ENCODE measurements around the gene GTF3A. TPM values are rescaled to one million over a fixed set of nuclear protein-coding genes. Genes with fewer than 3 reads are reported as not detected.

GTF3A gene
- total and polyA plus RNA-seq, 9 of the 15 experiments (the other 6 are each of a cell fraction or from before 2014, with no cell fraction given): 47.5 to 303 (median 174) TPM

DNA sequence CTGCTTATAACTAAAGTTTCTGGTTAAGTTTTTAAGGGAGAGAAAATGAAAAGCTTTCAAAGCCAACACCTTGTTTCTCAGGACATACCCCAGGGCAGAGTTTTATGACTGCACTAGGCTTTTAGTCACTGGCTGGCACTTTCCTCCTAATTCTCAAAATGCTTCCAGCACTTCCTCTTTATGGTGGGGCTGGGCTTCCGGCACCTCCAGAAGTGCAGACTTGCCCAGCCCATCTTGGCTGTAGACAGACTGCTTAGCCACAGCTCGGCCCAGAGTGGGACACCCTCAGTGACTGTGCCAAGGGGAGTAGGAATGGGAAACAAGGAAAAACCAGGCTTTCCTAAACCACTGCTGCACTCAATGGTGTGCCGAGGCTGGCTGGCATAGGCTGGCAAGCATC is 23.2 kb upstream of the GTF3A start:
- Histone ChIP-seq H3K36me3 (ENCODE audit: control insufficient read depth, insufficient read depth, low read length) (no peaks in the 10 kb centered on the region), H3K4me3 (no peak overlapping the region), H2AFZ (ENCODE audit: low read depth, low read length) (no peak overlapping the region), H3K9ac (ENCODE audit: insufficient read depth in 1 of 2, low read depth in 2 of 2, low read length in 2 of 2) (no peak overlapping the region), H3K9me3 (replicated peaks; ENCODE audit: control insufficient read depth, insufficient read depth, low read depth, low read length) (no peaks in the 10 kb centered on the region), H3K9me1 (ENCODE audit: control insufficient read depth, insufficient read depth, low read length) (no peaks in the 10 kb centered on the region), H3K79me2 (ENCODE audit: control insufficient read depth, insufficient read depth, low read length) (no peaks in the 10 kb centered on the region), H3K27me3 (ENCODE audit: control insufficient read depth in 2 of 2, insufficient read depth in 2 of 2, low read length in 2 of 2) (peaks cover 5 to 32% of the 10 kb centered on the region in 2 experiments; a peak in 4 of 5 replicates), H3K4me1 (replicated peaks in 1 of 2; ENCODE audit: control insufficient read depth in 2 of 2, insufficient read depth in 2 of 2, low read length in 2 of 2) (no peaks in the 10 kb centered on the region), H3K4me2 (ENCODE audit: insufficient read depth, low read length) (no peak overlapping the region), H4K20me1 (replicated peaks; ENCODE audit: control insufficient read depth, insufficient read depth, low read length) (no peaks in the 10 kb centered on the region), H3K27ac (ENCODE audit: extremely low read depth, low read depth, low read length) (no peak overlapping the region)
- ChIA-PET POLR2A (interaction anchor here (0.7 to 1.3 kb wide), 3 partner anchors 9 to 515 kb away, joined by 3 to 4 read pairs (median 4); no protein-coding TSS in a partner anchor), CTCF (ENCODE audit: low intra/inter-chr PET ratio) (interaction anchor here (0.5 kb wide), 1 partner anchor 419 kb away, joined by 4 read pairs; no protein-coding TSS in a partner anchor)
- FAIRE-seq (no peak), ATAC-seq (no peak), DNase-seq (ENCODE audit: extremely low read depth in 1 of 4, low spot score in 3 of 4) (no peak)
- no TSS peak for BruUV-seq (replicated peaks)
- 23% methylated on average over 2 of the region's 3 CpGs for WGBS (ENCODE audit: insufficient coverage, low coverage, missing lambda C conversion rate)
- intact Hi-C loops (cut with micrococcal nuclease): no loop called here
- in situ Hi-C loops (cut with MboI): no loop called here
- TF ChIP-seq EP400 (IDR thresholded peaks at IDR 0.05): no peak
- TF ChIP-seq SPI1 (IDR thresholded peaks at IDR 0.05; ENCODE audit: borderline replicate concordance, low read depth, low read length): peak; percentile 96

DNA sequence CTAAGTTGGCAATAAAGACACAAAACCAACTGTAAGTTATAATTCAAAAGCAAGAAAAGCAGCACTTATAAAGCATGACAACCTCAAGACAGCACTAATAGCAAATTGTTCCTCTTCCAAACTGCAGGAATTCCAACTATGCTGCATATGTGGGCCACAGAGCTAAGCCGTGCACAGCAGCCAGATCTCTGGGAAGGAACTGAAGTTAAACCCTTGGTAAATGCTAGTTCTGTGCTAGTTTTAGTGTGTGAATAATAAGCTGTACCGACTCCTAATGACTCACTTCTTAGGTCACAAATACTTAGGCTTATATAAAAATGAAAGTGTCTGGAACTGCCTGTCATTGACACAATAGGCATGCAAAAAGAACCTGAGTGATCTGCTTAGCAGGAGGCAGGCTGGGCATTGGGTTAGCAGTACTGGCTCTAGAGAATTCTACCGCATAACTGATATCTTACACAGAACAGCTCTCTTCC is 21.2 kb upstream of the GTF3A start:
- H3K27ac ChIP-seq (ENCODE audit: extremely low read depth, low read depth, low read length): no peak overlapping the region
- TF ChIP-seq ZFPM2 (CRISPR knock-in tag; IDR thresholded peaks at IDR 0.05) (no peak), ZNF354B (CRISPR knock-in tag; IDR thresholded peaks at IDR 0.05) (no peak), ELF2 (CRISPR knock-in tag; IDR thresholded peaks at IDR 0.05) (no peak), NRF1 (conservative IDR thresholded peaks at IDR 0.05 in 1 of 2, IDR thresholded peaks at IDR 0.05 in 1 of 2) (no peak), TGIF2 (CRISPR knock-in tag; IDR thresholded peaks at IDR 0.05) (no peak), PHB (CRISPR knock-in tag; IDR thresholded peaks at IDR 0.05) (no peak), KDM2B (CRISPR knock-in tag; IDR thresholded peaks at IDR 0.05) (no peak), KLF6 (CRISPR knock-in tag; IDR thresholded peaks at IDR 0.05; ENCODE audit: borderline replicate concordance) (no peak), LEF1 (IDR thresholded peaks at IDR 0.05) (no peak)
- TF ChIP-seq, protein P1, sequence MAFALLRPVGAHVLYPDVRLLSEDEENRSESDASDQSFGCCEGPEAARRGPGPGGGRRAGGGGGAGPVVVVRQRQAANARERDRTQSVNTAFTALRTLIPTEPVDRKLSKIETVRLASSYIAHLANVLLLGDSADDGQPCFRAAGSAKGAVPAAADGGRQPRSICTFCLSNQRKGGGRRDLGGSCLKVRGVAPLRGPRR (CRISPR knock-in tag; IDR thresholded peaks at IDR 0.05): no peak
- TF ChIP-seq, protein P2, sequence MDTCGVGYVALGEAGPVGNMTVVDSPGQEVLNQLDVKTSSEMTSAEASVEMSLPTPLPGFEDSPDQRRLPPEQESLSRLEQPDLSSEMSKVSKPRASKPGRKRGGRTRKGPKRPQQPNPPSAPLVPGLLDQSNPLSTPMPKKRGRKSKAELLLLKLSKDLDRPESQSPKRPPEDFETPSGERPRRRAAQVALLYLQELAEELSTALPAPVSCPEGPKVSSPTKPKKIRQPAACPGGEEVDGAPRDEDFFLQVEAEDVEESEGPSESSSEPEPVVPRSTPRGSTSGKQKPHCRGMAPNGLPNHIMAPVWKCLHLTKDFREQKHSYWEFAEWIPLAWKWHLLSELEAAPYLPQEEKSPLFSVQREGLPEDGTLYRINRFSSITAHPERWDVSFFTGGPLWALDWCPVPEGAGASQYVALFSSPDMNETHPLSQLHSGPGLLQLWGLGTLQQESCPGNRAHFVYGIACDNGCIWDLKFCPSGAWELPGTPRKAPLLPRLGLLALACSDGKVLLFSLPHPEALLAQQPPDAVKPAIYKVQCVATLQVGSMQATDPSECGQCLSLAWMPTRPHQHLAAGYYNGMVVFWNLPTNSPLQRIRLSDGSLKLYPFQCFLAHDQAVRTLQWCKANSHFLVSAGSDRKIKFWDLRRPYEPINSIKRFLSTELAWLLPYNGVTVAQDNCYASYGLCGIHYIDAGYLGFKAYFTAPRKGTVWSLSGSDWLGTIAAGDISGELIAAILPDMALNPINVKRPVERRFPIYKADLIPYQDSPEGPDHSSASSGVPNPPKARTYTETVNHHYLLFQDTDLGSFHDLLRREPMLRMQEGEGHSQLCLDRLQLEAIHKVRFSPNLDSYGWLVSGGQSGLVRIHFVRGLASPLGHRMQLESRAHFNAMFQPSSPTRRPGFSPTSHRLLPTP (IDR thresholded peaks at IDR 0.05; ENCODE audit: borderline replicate concordance, extremely low read depth, insufficient read length): no peak

More for the DNA sequence above, 21.2 kb upstream of the GTF3A start:
- no peak overlapping the region for H3K4me3 ChIP-seq
- no peak overlapping the region for H3K4me2 ChIP-seq (ENCODE audit: insufficient read depth, low read length)
- ATAC-seq: no peak
- intact Hi-C loops (cut with micrococcal nuclease): no loop called here
- BruUV-seq (replicated peaks): no TSS peak
- H3K79me2 ChIP-seq (ENCODE audit: control insufficient read depth, insufficient read depth, low read length): no peaks in the 10 kb centered on the region
- ChIA-PET CTCF (ENCODE audit: low intra/inter-chr PET ratio) (no interaction called here), POLR2A (no interaction called here)
- no peak for DNase-seq (ENCODE audit: extremely low read depth in 1 of 4, low spot score in 3 of 4)
- H3K9me3 ChIP-seq (replicated peaks; ENCODE audit: control insufficient read depth, insufficient read depth, low read depth, low read length): no peaks in the 10 kb centered on the region
- H3K9ac ChIP-seq (ENCODE audit: insufficient read depth in 1 of 2, low read depth in 2 of 2, low read length in 2 of 2): no peak overlapping the region
- in situ Hi-C loops (cut with MboI): no loop called here
- peaks cover 6 to 40% of the 10 kb centered on the region in 2 experiments; a peak in 4 of 5 replicates for H3K27me3 ChIP-seq (ENCODE audit: control insufficient read depth in 2 of 2, insufficient read depth in 2 of 2, low read length in 2 of 2)
- H4K20me1 ChIP-seq (replicated peaks; ENCODE audit: control insufficient read depth, insufficient read depth, low read length): no peaks in the 10 kb centered on the region
- H3K36me3 ChIP-seq (ENCODE audit: control insufficient read depth, insufficient read depth, low read length): no peaks in the 10 kb centered on the region
- FAIRE-seq: no peak
- H2AFZ ChIP-seq (ENCODE audit: low read depth, low read length): no peak overlapping the region
- no peaks in the 10 kb centered on the region for H3K4me1 ChIP-seq (replicated peaks in 1 of 2; ENCODE audit: control insufficient read depth in 2 of 2, insufficient read depth in 2 of 2, low read length in 2 of 2)
- 23% methylated on average over 3 of the region's 3 CpGs for WGBS (ENCODE audit: insufficient coverage, low coverage, missing lambda C conversion rate)
- no peaks in the 10 kb centered on the region for H3K9me1 ChIP-seq (ENCODE audit: control insufficient read depth, insufficient read depth, low read length)

All from K562 (cell line).